Effector CD8-positive, alpha-beta T cell (primary cell): Measurements from ENCODE around the gene IQGAP3.
A peak's percentile ranks its signal among the peaks of the same experiment; 100 is the strongest.

Experiments used
- DNase-seq: peaks from one replicate; lab custom pipeline; 2025; lab: John Stamatoyannopoulos, UW

IQGAP3 gene

GRCh38 chr1:156480411-156481192 is 91.8 kb downstream of the IQGAP3 start:
- peak; percentile 71 for DNase-seq

- no peak for DNase-seq
These were observed 92.4 kb downstream of the IQGAP3 start for GRCh38 chr1:156480016-156480370.

- DNase-seq, result no peak
These were observed 93.0 kb downstream of the IQGAP3 start for GRCh38 chr1:156479093-156480015.

GRCh38 chr1:156478250-156478627 is 94.1 kb downstream of the IQGAP3 start:
- DNase-seq, result no peak

- no peak for DNase-seq
These were observed 94.7 kb downstream of the IQGAP3 start for GRCh38 chr1:156477526-156478249.

- DNase-seq, result no peak
These were observed 95.7 kb downstream of the IQGAP3 start for GRCh38 chr1:156476501-156477298.

GRCh38 chr1:156475568-156476500 is 96.5 kb downstream of the IQGAP3 start:
- no peak for DNase-seq
